Left forelimb (tissue), 1 donor: ENCODE results near the gene LHX1.
A peak's percentile ranks its signal among the peaks of the same experiment; 100 is the strongest.

Source experiments
- DNase-seq: peaks from one replicate; pipeline ENCODE4 v3.0.0-alpha.2; 2018; ENCODE audit warnings: low spot score

Gene LHX1

DNA sequence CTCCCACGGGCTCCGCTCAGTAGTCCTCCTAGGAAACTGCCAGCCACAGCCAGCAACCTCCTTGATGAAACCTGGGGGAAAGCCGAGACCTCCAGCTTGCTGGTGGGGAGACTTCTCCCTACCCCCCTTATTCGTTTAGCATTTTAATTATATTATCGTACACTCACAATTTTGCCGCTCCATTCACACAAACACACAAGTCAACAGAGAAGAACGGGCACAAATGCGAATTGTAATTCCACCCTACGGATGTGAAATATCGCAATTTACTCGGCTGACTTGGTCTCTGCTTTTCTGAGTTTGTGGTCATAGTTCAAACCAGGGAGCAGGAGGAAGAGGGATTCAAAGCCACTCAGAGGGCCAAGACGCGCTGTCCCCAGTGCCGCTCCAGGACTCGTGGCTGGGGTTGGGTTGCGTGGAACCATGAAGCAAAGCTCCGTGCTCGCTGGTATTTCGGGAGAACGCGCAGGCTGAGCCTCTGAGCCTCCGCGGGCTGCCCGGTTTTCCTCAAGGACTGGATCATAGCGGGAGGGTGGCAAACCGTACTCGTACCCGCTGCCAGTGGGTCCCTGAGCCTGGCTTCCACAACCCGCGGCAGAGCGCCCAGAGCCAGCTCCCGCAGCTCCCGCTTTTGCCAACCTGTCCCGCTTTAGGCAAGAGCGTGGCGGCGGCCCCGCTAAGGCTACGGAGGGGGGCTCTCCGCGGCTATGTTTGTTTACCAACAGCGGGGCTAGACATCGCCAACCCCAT, 2.0 kb downstream of the LHX1 start:
- no peak for DNase-seq

GRCh38 chr17:36939802-36940312, 2.6 kb downstream of the LHX1 start:
- no peak for DNase-seq

- no peak for DNase-seq
Measured at GRCh38 chr17:36940313-36941264, 3.3 kb downstream of the LHX1 start.

DNA sequence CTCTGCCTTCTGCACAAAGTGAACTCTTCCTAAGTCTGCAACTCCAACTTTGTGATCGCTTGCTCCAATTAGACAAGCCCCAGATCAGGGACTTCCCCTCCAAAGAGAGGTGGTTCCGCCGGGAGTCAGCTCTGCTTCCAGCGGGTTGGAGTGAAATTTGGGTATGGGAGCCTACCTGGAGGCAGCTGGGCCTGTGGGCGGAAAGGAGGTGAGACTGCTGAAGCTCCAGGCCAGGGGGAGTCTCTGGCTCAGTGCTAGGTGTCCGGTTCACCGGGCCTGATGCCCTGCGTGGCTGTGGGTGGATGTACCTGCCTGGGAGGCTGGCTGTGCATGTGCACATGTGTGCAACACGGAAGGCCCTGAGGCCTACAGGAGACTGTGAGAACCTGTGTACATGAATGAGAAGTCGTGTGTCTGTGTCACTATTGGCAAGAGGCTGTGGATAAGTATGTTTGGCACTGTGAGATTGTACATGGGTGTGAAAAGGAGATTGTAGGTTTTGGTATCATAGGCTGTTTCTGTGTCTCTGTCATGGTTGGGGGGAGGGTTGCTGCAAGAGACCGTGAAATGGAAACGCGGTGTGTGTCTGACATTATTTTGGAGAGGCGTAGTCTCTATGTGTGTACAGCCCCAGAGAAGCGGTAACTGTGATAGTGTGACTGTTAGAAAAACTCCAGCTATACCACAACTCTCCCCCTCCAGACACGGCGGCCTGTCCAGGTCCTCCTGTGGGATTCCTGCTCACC, 4.2 kb downstream of the LHX1 start:
- DNase-seq = no peak

GRCh38 chr17:36942019-36942599, 4.8 kb downstream of the LHX1 start:
- no peak for DNase-seq

DNA sequence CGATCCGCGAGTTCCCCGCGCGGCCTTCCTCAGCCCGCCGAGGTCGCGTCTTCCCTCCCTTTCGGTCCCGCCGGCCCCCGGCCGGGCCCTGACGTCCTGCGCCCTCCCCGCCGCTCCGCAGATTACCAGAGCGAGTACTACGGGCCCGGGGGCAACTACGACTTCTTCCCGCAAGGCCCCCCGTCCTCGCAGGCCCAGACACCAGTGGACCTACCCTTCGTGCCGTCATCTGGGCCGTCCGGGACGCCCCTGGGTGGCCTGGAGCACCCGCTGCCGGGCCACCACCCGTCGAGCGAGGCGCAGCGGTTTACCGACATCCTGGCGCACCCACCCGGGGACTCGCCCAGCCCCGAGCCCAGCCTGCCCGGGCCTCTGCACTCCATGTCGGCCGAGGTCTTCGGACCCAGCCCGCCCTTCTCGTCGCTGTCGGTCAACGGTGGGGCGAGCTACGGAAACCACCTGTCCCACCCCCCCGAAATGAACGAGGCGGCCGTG, 5.4 kb downstream of the LHX1 start:
- no peak for DNase-seq

DNA sequence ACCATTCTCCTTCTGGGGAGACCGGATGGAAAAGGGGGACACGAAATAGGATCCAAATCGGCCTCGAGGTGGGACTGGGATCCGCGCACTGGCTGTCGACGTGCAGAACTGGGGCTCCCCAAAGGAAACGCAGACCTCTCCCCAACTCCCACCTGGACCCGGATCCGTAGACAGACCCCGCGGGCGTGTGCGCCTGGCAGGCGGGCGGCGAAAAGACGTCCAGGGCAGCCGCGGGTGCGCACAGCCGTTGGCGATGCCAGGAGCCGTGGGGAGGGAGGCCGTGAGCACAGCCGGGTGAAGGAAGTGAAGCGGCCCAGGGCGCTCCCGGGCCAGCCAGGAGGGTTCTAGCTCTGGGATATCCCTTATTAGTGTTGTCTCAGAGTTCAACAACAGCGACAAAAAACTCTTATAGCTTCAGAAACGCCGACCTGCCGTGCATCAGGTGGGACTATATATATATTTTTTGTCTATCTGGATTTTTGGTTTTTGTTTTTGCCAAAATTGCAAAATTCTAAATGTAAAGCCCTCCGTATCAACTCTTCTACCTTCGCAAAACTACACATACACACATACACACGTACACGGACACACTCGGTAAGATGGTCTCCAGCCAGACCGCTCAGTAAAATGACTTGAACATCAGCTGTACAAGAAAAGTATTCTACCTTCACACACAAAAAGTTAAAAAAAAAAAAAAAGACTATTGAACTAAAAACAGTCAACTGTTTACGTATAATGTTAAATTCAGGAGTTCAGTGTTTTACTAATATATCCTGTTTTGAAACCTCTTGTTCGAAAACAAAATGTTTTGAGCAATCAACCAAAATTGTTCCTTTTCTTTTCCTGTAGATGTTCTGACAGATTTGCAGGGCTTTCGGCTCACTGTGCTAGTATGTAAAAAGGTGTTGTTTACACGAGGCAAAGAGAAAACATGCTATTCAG, 6.2 kb downstream of the LHX1 start:
- no peak for DNase-seq

GRCh38 chr17:36944553-36944952, 7.3 kb downstream of the LHX1 start:
- DNase-seq = no peak

- DNase-seq = no peak
Measured at GRCh38 chr17:36945140-36945539, 7.9 kb downstream of the LHX1 start.

DNA sequence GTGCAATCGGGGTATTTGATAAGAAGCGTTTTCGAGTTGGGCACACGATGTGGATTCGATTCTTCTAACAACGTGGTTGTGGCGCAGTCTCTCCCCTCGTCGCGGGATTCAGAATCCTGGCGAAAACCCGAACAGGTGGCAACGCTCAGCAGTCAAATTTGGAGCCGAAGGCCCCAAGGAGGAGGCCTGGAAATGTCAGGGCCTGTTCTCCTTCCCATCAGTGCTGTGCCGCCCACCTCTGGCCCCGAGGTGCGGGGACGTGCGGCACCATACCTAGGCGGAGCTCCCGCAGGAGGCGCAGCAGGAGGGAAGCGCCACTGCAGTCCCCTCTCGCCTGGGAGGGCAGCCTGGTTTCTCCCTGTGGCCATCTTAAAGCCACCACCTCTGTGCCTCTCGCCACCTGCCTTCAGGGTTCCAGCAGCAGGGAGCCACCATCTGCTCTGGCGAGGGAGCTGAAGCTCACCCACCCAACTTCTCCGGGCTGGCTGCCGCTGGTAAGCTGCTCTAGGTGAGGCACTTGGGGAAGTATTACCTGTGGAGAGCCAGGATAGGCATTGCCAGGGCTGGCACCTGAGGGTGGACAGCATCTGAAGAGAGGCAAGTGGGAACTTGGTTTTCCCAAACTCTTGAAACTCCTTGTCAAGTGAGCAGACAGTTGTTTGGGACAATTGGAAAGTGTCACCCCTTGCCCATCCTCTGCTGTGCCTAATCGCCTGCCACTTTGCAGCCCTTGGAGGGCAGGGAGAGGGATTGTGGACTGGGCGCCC, 8.9 kb downstream of the LHX1 start:
- no peak for DNase-seq

GRCh38 chr17:36946726-36947091, 9.4 kb downstream of the LHX1 start:
- no peak for DNase-seq

- no peak for DNase-seq
Measured at GRCh38 chr17:36947922-36948716, 10.8 kb downstream of the LHX1 start.

GRCh38 chr17:36948717-36949460, 11.6 kb downstream of the LHX1 start, which contains the start of gene AATF:
Gene AATF (plus strand): TSS chr17:36948954. CDS start chr17:36949126, 172 bp downstream.
- DNase-seq = peak; percentile 99

- DNase-seq = no peak
Measured at GRCh38 chr17:36949461-36949927, 12.2 kb downstream of the LHX1 start.

DNA sequence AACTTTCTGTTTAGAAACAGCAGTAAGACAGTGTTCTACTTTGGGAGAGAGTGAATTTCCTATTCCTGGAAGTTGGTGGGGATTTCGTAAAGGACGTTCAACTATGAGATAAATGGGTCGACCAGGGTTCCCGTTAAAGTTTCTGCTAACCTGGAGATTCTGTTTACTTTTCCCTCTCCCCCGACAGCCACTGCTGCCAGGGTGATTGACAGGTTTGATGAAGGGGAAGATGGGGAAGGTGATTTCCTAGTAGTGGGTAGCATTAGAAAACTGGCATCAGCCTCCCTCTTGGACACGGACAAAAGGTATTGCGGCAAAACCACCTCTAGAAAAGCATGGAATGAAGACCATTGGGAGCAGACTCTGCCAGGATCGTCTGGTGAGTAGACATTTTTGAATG, 12.8 kb downstream of the LHX1 start:
- DNase-seq = no peak

- no peak for DNase-seq
Measured at GRCh38 chr17:36951084-36951789, 14.0 kb downstream of the LHX1 start.

GRCh38 chr17:36971508-36971907, 34.2 kb downstream of the LHX1 start:
- DNase-seq = no peak
